Ishikawa (cell line): ENCODE data around the gene DYDC1.

Source experiments
- CEBPB ChIP-seq: IDR thresholded peaks from 2 replicates; pipeline ENCODE4 v1.6.1; 2012
- CREB1 ChIP-seq: IDR thresholded peaks from 2 replicates; pipeline ENCODE4 v1.6.1; 2012; ENCODE audit warnings: low read depth
- EGR1 ChIP-seq: IDR thresholded peaks from 2 replicates; pipeline ENCODE4 v1.6.1; 2012
- EP300 ChIP-seq: IDR thresholded peaks from 2 replicates; pipeline ENCODE4 v1.6.1; 2012; ENCODE audit warnings: borderline replicate concordance
- FOXM1 ChIP-seq: IDR thresholded peaks from 2 replicates; pipeline ENCODE4 v1.6.1; 2012; ENCODE audit warnings: low read depth, borderline replicate concordance
- NFIC ChIP-seq: IDR thresholded peaks from 2 replicates; pipeline ENCODE4 v1.6.1; 2012
- RAD21 ChIP-seq: IDR thresholded peaks from 2 replicates; pipeline ENCODE4 v1.6.1; 2012; ENCODE audit warnings: low read depth
- TAF1 ChIP-seq: IDR thresholded peaks from 2 replicates; pipeline ENCODE4 v1.6.1; 2012; ENCODE audit warnings: low read depth, mild to moderate bottlenecking
- TCF12 ChIP-seq: IDR thresholded peaks from 2 replicates; pipeline ENCODE4 v1.6.1; 2012; ENCODE audit warnings: low read depth
- TEAD4 ChIP-seq: IDR thresholded peaks from 2 replicates; pipeline ENCODE4 v1.6.1; 2012
- YY1 ChIP-seq: IDR thresholded peaks from 2 replicates; pipeline ENCODE4 v1.6.1; 2012; ENCODE audit warnings: low read depth
- ZBTB7A ChIP-seq: IDR thresholded peaks from 2 replicates; pipeline ENCODE4 v1.6.1; 2012; ENCODE audit warnings: low read depth
- TF ChIP-seq, protein P1 (sequence below): IDR thresholded peaks from 2 replicates; pipeline ENCODE4 v1.6.1; 2012
- TF ChIP-seq, protein P2 (sequence below): IDR thresholded peaks from 2 replicates; pipeline ENCODE4 v1.6.1; 2012
- TF ChIP-seq, protein P3 (sequence below): IDR thresholded peaks from 2 replicates; pipeline ENCODE4 v1.6.1; 2012; ENCODE audit warnings: low read depth, mild to moderate bottlenecking

Gene DYDC1

DNA sequence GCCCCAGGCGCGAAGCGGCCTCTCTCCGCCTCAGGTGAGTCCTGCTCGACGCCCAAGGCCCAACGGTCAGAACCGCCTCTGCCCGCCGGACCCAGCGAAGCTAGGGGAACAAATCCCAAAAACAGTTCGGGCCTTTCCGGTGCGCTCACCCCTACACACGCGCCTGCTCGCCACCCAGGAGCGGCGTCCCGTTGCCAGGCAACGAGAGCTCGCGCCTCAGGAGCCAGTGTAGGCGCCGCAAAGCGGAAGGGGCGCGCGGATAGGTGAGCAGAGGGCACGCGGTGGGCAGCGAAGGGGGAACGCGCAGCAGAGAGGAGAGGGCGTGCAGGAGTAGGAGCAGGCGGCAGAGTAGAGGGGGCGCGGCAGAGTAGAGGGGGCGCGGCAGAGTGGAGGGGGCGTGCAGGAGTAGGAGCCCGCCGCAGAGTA lies at the start of gene DYDC1, which contains the start of gene DYDC2:
Gene DYDC1 (minus strand): TSS at position 193 of the 426 bp plus-strand sequence. CDS start 4,154 bp downstream, outside the sequence.
Gene DYDC2 (plus strand): TSS at position 219 of the 426 bp plus-strand sequence. CDS start 5,663 bp downstream, outside the sequence.
- TF ChIP-seq EGR1 (no peak), TEAD4 (no peak), RAD21 (no peak), EP300 (no peak), CEBPB (no peak), YY1 (no peak), TAF1 (no peak)
- TF ChIP-seq, protein P1, sequence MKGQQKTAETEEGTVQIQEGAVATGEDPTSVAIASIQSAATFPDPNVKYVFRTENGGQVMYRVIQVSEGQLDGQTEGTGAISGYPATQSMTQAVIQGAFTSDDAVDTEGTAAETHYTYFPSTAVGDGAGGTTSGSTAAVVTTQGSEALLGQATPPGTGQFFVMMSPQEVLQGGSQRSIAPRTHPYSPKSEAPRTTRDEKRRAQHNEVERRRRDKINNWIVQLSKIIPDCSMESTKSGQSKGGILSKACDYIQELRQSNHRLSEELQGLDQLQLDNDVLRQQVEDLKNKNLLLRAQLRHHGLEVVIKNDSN: peak; percentile 49; the same call in 1 of the 2 replicates
- TF ChIP-seq, protein P2, sequence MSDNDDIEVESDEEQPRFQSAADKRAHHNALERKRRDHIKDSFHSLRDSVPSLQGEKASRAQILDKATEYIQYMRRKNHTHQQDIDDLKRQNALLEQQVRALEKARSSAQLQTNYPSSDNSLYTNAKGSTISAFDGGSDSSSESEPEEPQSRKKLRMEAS: peak; percentile 87

DNA sequence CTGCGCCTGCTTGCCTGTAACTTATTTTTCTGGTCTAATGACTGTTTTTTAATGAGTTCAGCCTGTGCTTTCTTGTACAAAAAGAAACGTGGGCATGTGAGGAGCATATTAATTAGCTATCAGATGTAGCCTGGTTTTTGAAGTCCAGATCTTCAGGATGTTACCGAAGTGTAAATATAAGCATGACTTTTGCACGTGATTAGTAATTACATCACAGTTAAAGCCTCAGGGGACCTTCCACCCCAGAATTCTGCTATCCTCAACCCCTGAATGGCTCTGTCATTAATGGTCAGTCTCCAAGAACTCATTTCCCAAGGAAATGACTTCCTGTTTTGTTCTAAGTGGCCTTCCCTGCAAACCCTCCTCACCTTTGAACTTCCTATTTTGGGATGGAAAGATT lies 49.6 kb upstream of the DYDC1 start:
- TF ChIP-seq TEAD4 (no peak), FOXM1 (no peak), TAF1 (no peak), EGR1 (no peak), TCF12 (no peak), NFIC (no peak)
- TF ChIP-seq, protein P2: no peak
- TF ChIP-seq, protein P3, sequence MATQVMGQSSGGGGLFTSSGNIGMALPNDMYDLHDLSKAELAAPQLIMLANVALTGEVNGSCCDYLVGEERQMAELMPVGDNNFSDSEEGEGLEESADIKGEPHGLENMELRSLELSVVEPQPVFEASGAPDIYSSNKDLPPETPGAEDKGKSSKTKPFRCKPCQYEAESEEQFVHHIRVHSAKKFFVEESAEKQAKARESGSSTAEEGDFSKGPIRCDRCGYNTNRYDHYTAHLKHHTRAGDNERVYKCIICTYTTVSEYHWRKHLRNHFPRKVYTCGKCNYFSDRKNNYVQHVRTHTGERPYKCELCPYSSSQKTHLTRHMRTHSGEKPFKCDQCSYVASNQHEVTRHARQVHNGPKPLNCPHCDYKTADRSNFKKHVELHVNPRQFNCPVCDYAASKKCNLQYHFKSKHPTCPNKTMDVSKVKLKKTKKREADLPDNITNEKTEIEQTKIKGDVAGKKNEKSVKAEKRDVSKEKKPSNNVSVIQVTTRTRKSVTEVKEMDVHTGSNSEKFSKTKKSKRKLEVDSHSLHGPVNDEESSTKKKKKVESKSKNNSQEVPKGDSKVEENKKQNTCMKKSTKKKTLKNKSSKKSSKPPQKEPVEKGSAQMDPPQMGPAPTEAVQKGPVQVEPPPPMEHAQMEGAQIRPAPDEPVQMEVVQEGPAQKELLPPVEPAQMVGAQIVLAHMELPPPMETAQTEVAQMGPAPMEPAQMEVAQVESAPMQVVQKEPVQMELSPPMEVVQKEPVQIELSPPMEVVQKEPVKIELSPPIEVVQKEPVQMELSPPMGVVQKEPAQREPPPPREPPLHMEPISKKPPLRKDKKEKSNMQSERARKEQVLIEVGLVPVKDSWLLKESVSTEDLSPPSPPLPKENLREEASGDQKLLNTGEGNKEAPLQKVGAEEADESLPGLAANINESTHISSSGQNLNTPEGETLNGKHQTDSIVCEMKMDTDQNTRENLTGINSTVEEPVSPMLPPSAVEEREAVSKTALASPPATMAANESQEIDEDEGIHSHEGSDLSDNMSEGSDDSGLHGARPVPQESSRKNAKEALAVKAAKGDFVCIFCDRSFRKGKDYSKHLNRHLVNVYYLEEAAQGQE: no peak

DNA sequence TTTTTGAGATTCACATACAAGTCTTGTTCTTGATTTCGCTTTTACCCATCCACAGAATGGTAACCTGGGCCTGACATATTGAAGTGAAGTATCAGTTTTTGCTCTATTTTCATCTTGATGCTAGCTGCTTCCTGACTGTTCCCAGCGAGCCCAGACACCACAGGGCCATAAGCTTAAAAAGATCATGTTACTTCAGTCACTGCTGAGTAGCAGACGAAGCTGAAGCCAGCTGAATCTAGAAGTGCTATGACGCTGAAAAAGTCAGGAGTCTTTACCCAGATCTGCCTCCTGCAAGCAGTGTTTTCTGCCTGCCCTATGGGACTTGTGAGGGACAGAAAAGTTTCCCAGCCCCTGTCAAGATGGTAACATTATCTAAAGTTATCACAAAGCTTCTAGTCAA lies 49.1 kb upstream of the DYDC1 start:
- TF ChIP-seq TEAD4 (no peak), CEBPB (no peak)

DNA sequence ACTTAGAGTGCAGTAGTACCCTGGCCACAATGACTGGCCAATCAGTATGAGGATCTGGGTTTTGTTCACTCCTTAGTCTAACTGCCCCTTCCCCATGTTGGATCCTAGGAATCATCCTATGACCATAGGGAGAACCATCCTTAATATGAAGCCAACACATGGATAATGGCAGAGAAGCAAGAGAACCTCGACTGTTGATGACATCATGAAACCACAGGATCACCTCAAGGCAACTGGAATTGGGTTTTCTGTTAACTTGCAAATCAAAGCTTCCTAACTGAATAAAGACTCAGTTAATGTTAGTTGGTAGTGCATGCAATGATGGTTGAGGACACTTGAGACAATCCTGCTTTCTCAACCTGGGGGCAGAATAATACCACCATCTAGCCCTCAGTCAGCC lies 48.5 kb upstream of the DYDC1 start:
- no peak for TF ChIP-seq NFIC
- no peak for TF ChIP-seq TAF1
- TF ChIP-seq CREB1: no peak

DNA sequence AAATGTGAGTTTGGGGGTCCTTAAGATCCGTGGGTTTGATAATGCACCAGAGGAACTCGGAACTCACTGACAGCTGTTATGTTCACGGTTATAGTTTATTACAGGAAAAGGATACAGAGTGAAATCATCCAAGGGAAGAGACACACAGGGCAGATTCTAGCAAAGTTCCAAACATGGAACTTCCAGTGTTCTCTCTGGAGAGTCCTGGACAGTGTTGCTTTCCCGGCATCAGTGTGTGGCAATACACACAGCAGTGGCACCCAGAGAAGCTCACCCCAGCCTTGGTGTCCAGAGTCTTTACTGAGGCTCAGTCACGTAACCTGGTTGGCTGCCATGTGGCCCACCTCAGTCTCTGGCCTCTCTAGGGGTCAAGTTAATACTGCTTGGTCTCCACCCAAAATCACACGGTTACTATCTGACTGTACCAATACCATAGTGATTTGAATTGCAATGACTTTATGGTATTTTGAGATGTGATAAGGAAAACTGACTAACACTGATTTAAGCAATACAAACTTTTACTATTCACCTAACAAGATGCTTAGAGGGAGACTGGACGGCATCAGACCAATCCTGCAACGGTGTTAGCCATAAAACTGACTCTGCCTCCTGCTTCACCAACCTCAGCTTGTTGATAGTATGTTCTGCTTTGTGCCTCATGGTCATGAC lies 43.7 kb upstream of the DYDC1 start:
- TF ChIP-seq EP300 (no peak), RAD21 (no peak), TAF1 (no peak), CREB1 (no peak), NFIC (no peak), FOXM1 (no peak), ZBTB7A (no peak), TCF12 (no peak), YY1 (no peak), CEBPB (no peak), TEAD4 (no peak), EGR1 (no peak)
- TF ChIP-seq, protein P3: no peak
- TF ChIP-seq, protein P1: no peak
- TF ChIP-seq, protein P2: no peak

DNA sequence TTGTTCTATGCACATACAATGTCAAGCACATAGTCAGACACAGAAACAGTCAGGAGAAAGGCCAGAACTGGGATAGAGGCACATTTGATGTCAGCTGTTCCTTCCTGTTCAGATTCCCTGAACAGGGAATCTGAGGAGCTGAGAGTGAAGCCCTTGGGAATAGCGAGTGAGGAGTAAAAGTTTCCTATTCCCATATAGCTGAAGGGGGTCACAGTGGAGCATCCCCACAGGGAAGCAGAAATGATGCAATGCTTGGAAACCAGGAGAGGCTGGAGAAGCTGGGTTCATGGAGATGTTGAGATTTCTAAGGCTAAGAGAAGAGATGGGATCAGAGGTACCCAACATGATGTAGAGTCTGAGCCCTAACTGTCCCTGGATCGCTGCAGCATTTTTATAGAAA lies 40.5 kb upstream of the DYDC1 start:
- TF ChIP-seq RAD21 (no peak), EP300 (no peak), TCF12 (no peak), TEAD4 (no peak), YY1 (no peak), CREB1 (no peak), CEBPB (no peak), TAF1 (no peak), EGR1 (no peak)
- TF ChIP-seq, protein P2: no peak
- TF ChIP-seq, protein P1: no peak
